A673 (cell line): ENCODE results near the gene NRAP. TPM values are rescaled to one million over a fixed set of nuclear protein-coding genes. Genes with fewer than 3 reads are reported as not detected.

ENCODE experiments used
- BruUV-seq: library from RNA; stranded (reverse); fragments of 400-500 nt; replicated peaks from 2 replicates; lab custom pipeline; 2021; lab: Mats Ljungman, UMichigan
- CTCF ChIA-PET: fragments of 300-600 bp; sonication (Branson Sonifier 250); formaldehyde crosslinking; loops from one replicate; lab custom pipeline; 2022; ENCODE audit warnings: antibody characterized with exemption; lab: Charles Lee
- POLR2A ChIA-PET: fragments of 300-600 bp; sonication (Branson Sonifier 250); formaldehyde crosslinking; loops from one replicate; lab custom pipeline; 2022; ENCODE audit warnings: antibody characterized with exemption; ENCODE audit not compliant: low non-redundant PET; lab: Charles Lee
- DNase-seq: peaks from one replicate; pipeline ENCODE4 v3.0.0-alpha.2; 2015; ENCODE audit warnings: low spot score
- H3K27ac ChIP-seq: fragments of 200-600 bp; sonication (generic); 2 replicates; pipeline ENCODE4 v1.5.1; 2016; ENCODE audit warnings: mixed run types, low read depth, mild to moderate bottlenecking, mixed read lengths, antibody characterized with exemption, low read length; ENCODE audit not compliant: poor library complexity, severe bottlenecking
- H3K27me3 ChIP-seq: fragments of 200-600 bp; sonication (generic); replicated peaks from 2 replicates; pipeline ENCODE4 v1.6.1; 2017; ENCODE audit warnings: mixed run types, low read depth, mild to moderate bottlenecking, mixed read lengths, antibody characterized with exemption, low read length; ENCODE audit not compliant: insufficient read depth, poor library complexity
- H3K36me3 ChIP-seq: fragments of 200-600 bp; sonication (generic); 2 replicates; pipeline ENCODE4 v1.6.1; 2016; ENCODE audit warnings: mixed run types, mild to moderate bottlenecking, mixed read lengths, antibody characterized with exemption, low read length; ENCODE audit not compliant: insufficient read depth, poor library complexity, severe bottlenecking
- H3K4me1 ChIP-seq: fragments of 200-600 bp; sonication (generic); 2 replicates; pipeline ENCODE4 v1.6.1; 2017; ENCODE audit warnings: mixed run types, mild to moderate bottlenecking, mixed read lengths, antibody characterized with exemption, low read length; ENCODE audit not compliant: insufficient read depth, poor library complexity, severe bottlenecking
- H3K4me3 ChIP-seq: fragments of 200-600 bp; sonication (generic); 2 replicates; pipeline ENCODE4 v1.5.1; 2016; ENCODE audit warnings: low read depth, mixed run types, mild to moderate bottlenecking, mixed read lengths, low read length; ENCODE audit not compliant: poor library complexity, severe bottlenecking
- H3K9me3 ChIP-seq: fragments of 200-600 bp; sonication (generic); 2 replicates; pipeline ENCODE4 v1.6.1; 2016; ENCODE audit warnings: mixed run types, low read depth, mild to moderate bottlenecking, mixed read lengths, antibody characterized with exemption, low read length; ENCODE audit not compliant: poor library complexity, severe bottlenecking
- EZH2 ChIP-seq: fragments of 200-600 bp; sonication (generic); IDR thresholded peaks from 2 replicates; pipeline ENCODE4 v1.6.1; 2017; ENCODE audit warnings: borderline replicate concordance, low read depth, mild to moderate bottlenecking, mixed read lengths, antibody characterized with exemption, low read length; ENCODE audit not compliant: poor library complexity, severe bottlenecking
- intact Hi-C: fragments of 100-400 bp; cut with micrococcal nuclease; formaldehyde crosslinking; loops from one replicate; pipeline ENCODE4 v1.10.0; 2022; ENCODE audit not compliant: unreplicated experiment
- total RNA-seq: library from RNA; stranded (reverse); gene quantifications from 2 replicates; pipeline ENCODE4 v1.2.3, GENCODE V29; 2021
- TF ChIP-seq, protein P1 (sequence below): fragments of 300-800, 200-600 bp; sonication (generic); conservative IDR thresholded peaks from 2 replicates; pipeline ENCODE4 v1.5.1; 2017; ENCODE audit warnings: low read depth, mild to moderate bottlenecking, antibody characterized with exemption, low read length, moderate library complexity, mixed read lengths

The NRAP gene
- total RNA-seq, 1 experiment from 2014 or later, result 0.34 TPM

GRCh38 chr10:113562069-113562468, 101.8 kb downstream of the NRAP start:
- Histone ChIP-seq H3K9me3 (no peaks in the 10 kb centered on the region), H3K4me1 (peaks cover 13% of the 10 kb centered on the region), H3K4me3 (no peak overlapping the region), H3K27ac (no peak overlapping the region), H3K36me3 (no peaks in the 10 kb centered on the region), H3K27me3 (no peaks in the 10 kb centered on the region)
- POLR2A ChIA-PET, result interaction anchor here (0.6 kb wide), 1 partner anchor 429 kb away, joined by 5 read pairs; no protein-coding TSS in a partner anchor
- TF ChIP-seq EZH2, result no peak
- TF ChIP-seq, protein P1, sequence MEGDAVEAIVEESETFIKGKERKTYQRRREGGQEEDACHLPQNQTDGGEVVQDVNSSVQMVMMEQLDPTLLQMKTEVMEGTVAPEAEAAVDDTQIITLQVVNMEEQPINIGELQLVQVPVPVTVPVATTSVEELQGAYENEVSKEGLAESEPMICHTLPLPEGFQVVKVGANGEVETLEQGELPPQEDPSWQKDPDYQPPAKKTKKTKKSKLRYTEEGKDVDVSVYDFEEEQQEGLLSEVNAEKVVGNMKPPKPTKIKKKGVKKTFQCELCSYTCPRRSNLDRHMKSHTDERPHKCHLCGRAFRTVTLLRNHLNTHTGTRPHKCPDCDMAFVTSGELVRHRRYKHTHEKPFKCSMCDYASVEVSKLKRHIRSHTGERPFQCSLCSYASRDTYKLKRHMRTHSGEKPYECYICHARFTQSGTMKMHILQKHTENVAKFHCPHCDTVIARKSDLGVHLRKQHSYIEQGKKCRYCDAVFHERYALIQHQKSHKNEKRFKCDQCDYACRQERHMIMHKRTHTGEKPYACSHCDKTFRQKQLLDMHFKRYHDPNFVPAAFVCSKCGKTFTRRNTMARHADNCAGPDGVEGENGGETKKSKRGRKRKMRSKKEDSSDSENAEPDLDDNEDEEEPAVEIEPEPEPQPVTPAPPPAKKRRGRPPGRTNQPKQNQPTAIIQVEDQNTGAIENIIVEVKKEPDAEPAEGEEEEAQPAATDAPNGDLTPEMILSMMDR, result no peak
- intact Hi-C loops, result loop anchor here (5.0 to 10.0 kb wide), 6 partner anchors 40 to 1085 kb away; no protein-coding TSS in a partner anchor
- no TSS peak for BruUV-seq
- CTCF ChIA-PET, result interaction anchor here (0.6 kb wide), 1 partner anchor 177 kb away, joined by 4 read pairs; no protein-coding TSS in a partner anchor
- DNase-seq, result no peak

DNA sequence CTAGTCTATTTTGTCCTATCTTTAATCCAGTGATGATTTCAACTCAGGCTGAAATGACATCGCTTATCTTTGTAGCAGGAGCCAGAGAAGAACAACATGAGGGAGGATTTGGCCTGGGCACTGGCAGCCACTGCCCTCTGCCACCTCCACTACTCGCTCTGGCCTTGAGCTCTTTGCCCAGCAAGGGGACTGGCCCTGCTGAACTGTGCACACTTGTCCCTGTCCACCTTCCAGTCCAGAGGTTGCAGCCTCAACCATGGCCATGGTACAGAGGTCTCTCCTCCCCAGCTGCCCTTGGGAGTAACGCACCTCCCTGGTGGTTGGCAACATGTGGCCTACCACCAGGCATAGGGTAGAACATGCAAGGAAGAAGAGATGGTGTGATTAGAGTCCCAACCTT, 102.6 kb downstream of the NRAP start:
- TF ChIP-seq EZH2, result no peak
- TF ChIP-seq, protein P1, result no peak
- BruUV-seq, result no TSS peak
- H3K36me3 ChIP-seq, result no peaks in the 10 kb centered on the region
- POLR2A ChIA-PET, result no interaction called here
- no peaks in the 10 kb centered on the region for H3K27me3 ChIP-seq
- H3K4me3 ChIP-seq, result no peak overlapping the region
- intact Hi-C loops, result loop anchor here (5.0 to 10.0 kb wide), 6 partner anchors 39 to 1084 kb away; no protein-coding TSS in a partner anchor
- H3K9me3 ChIP-seq, result no peaks in the 10 kb centered on the region
- no peak for DNase-seq
- no peak overlapping the region for H3K27ac ChIP-seq
- CTCF ChIA-PET, result no interaction called here
- peaks cover 17% of the 10 kb centered on the region for H3K4me1 ChIP-seq

DNA sequence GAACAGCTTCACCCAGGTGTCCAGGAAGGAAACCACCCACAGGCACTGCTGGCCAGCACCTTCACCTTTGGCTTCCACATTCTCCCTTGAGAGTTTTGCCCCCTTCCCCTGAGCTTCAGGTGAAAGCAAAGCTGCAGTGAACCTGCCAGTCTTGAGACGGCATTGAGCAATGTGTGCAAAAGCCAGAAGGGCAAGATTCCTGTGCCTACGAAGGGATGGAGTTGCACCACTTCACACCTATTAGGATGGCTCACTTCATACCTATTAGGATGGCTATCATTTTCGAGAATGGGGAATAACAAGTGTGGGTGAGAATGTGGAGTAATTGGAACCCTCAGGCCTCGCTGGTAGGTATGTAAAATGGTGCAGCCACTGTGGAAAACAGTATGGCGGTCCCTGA, 103.8 kb downstream of the NRAP start:
- TF ChIP-seq, protein P1, result no peak
- no peak for TF ChIP-seq EZH2
- peaks cover 17% of the 10 kb centered on the region for H3K4me1 ChIP-seq
- intact Hi-C loops, result loop anchor here (5.0 to 10.0 kb wide), 6 partner anchors 38 to 1083 kb away; no protein-coding TSS in a partner anchor
- no peak overlapping the region for H3K27ac ChIP-seq
- no peaks in the 10 kb centered on the region for H3K27me3 ChIP-seq
- H3K9me3 ChIP-seq, result no peaks in the 10 kb centered on the region
- ChIA-PET POLR2A (no interaction called here), CTCF (no interaction called here)
- DNase-seq, result no peak
- no TSS peak for BruUV-seq
- H3K36me3 ChIP-seq, result no peaks in the 10 kb centered on the region
- H3K4me3 ChIP-seq, result no peak overlapping the region
